ENCODE results near the gene C16orf92.

GRCh38 chr16:30065102-30065942, 42.3 kb downstream of the C16orf92 start, which contains the start of gene ALDOA:
- TF ChIP-seq ZFP3 (CRISPR knock-in tag; IDR thresholded peaks at IDR 0.05) = peak; percentile 67; the same call in 1 of the 2 replicates
- TF ChIP-seq ZNF70 (CRISPR knock-in tag; IDR thresholded peaks at IDR 0.05) = no peak
